Endothelial cell of umbilical vein (primary cell): ENCODE results near the gene CTNNA2.

Source experiments
- EZH2 ChIP-seq: IDR thresholded peaks from 2 replicates; pipeline ENCODE4 v1.6.1; 2012; ENCODE audit warnings: borderline replicate concordance, low read depth, mild to moderate bottlenecking, moderate library complexity, low read length, inconsistent platforms; ENCODE audit not compliant: severe bottlenecking
- POLR2A ChIP-seq: IDR thresholded peaks from 2 replicates; pipeline ENCODE4 v1.6.1; 2012; ENCODE audit warnings: low read depth, mild to moderate bottlenecking, control low read depth, low read length
- POLR2AphosphoS5 ChIP-seq: IDR thresholded peaks from 2 replicates; pipeline ENCODE4 v1.6.1; 2012; ENCODE audit warnings: low read depth, mild to moderate bottlenecking, control low read depth, low read length, moderate library complexity; ENCODE audit not compliant: insufficient read depth
- TF ChIP-seq, protein P1 (sequence below), 2 donors: IDR thresholded peaks; 1 replicate in 1 of 2; 2 replicates in 1 of 2; pipeline ENCODE4 v1.5.1; 2011; ENCODE audit warnings: low read length in 2 of 2, mild to moderate bottlenecking in 2 of 2, moderate library complexity in 2 of 2, control low read depth in 1 of 2, inconsistent platforms in 1 of 2, low read depth in 1 of 2; ENCODE audit not compliant: insufficient read depth in 1 of 2; ENCODE audit errors: extremely low read depth in 1 of 2
- TF ChIP-seq, protein P2 (sequence below): IDR thresholded peaks from 2 replicates; pipeline ENCODE4 v1.6.1; 2011; ENCODE audit not compliant: insufficient read depth, insufficient read length

DNA sequence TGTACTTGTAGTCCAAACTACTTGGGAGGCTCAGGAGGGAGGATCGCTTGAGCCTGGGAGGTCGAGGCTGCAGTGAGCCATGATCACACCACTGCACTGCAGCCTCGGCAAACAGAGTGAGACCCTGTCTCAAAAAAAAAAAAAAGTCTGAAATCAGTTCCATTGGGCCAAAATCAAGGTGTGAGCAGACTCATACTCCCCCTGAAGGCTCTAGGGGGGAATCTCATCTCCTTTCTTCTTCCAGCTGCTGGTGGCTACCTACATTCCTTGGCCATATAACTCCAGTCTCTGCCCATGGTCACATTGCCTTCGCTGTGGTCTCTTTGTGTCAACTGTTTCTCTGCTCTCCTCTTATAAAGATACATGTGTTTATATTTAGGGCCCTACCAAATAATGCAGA lies 557.7 kb downstream of the CTNNA2 start:
- TF ChIP-seq EZH2 (no peak), POLR2AphosphoS5 (no peak), POLR2A (no peak)
- TF ChIP-seq, protein P1, sequence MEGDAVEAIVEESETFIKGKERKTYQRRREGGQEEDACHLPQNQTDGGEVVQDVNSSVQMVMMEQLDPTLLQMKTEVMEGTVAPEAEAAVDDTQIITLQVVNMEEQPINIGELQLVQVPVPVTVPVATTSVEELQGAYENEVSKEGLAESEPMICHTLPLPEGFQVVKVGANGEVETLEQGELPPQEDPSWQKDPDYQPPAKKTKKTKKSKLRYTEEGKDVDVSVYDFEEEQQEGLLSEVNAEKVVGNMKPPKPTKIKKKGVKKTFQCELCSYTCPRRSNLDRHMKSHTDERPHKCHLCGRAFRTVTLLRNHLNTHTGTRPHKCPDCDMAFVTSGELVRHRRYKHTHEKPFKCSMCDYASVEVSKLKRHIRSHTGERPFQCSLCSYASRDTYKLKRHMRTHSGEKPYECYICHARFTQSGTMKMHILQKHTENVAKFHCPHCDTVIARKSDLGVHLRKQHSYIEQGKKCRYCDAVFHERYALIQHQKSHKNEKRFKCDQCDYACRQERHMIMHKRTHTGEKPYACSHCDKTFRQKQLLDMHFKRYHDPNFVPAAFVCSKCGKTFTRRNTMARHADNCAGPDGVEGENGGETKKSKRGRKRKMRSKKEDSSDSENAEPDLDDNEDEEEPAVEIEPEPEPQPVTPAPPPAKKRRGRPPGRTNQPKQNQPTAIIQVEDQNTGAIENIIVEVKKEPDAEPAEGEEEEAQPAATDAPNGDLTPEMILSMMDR (IDR thresholded peaks at IDR 0.05; ENCODE audit: extremely low read depth in 1 of 2, insufficient read depth in 1 of 2, low read depth in 1 of 2, low read length in 2 of 2): no peak
- TF ChIP-seq, protein P2, sequence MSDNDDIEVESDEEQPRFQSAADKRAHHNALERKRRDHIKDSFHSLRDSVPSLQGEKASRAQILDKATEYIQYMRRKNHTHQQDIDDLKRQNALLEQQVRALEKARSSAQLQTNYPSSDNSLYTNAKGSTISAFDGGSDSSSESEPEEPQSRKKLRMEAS: no peak
